HFFc6 (cell line): ENCODE measurements around the gene ELOVL3. TPM values are rescaled to one million over a fixed set of nuclear protein-coding genes. Genes with fewer than 3 reads are reported as not detected.
A peak's percentile ranks its signal among the peaks of the same experiment; 100 is the strongest.

ENCODE experiments used
- DNase-seq: peaks from one replicate; pipeline ENCODE4 v3.0.0-alpha.2; 2018
- H3K27ac Mint-ChIP-seq: 2 replicates; pipeline ENCODE4 v1.8.0; 2020; ENCODE audit warnings: mild to moderate bottlenecking, mixed read lengths
- H3K27me3 Mint-ChIP-seq: 2 replicates; pipeline ENCODE4 v1.8.0; 2021; ENCODE audit warnings: mild to moderate bottlenecking, moderate library complexity, mixed read lengths; ENCODE audit not compliant: insufficient read depth
- H3K36me3 Mint-ChIP-seq: 2 replicates; pipeline ENCODE4 v1.8.0; 2021; ENCODE audit warnings: low read depth, mixed read lengths
- H3K4me1 Mint-ChIP-seq: 2 replicates; pipeline ENCODE4 v1.8.0; 2020; ENCODE audit warnings: low read depth, mixed read lengths
- H3K4me3 Mint-ChIP-seq: 2 replicates; pipeline ENCODE4 v1.8.0; 2020; ENCODE audit warnings: mild to moderate bottlenecking, moderate library complexity, mixed read lengths
- H3K9me3 Mint-ChIP-seq: 2 replicates; pipeline ENCODE4 v1.8.0; 2020; ENCODE audit warnings: mild to moderate bottlenecking, mixed read lengths
- total RNA-seq, 6 experiments: library from RNA; stranded (reverse); fragmentation: NEBNext Ultra II Directional; extraction: Animal tissue kit (Norgen Biotek cat#: 25700); gene quantifications; 2 replicates in 1 of 6; 3 replicates in 5 of 6; pipeline ENCODE4 v1.2.3, GENCODE V29; 2021
- TF ChIP-seq, protein P1 (sequence below): fragments of 200-600 bp; sonication (generic); IDR thresholded peaks from 2 replicates; pipeline ENCODE4 v1.5.0; 2021; ENCODE audit warnings: antibody characterized with exemption, mild to moderate bottlenecking

The ELOVL3 gene
- total RNA-seq, 6 experiments from 2014 or later: 0.11 to 0.21 (median 0.16) TPM; not detected in 2

DNA sequence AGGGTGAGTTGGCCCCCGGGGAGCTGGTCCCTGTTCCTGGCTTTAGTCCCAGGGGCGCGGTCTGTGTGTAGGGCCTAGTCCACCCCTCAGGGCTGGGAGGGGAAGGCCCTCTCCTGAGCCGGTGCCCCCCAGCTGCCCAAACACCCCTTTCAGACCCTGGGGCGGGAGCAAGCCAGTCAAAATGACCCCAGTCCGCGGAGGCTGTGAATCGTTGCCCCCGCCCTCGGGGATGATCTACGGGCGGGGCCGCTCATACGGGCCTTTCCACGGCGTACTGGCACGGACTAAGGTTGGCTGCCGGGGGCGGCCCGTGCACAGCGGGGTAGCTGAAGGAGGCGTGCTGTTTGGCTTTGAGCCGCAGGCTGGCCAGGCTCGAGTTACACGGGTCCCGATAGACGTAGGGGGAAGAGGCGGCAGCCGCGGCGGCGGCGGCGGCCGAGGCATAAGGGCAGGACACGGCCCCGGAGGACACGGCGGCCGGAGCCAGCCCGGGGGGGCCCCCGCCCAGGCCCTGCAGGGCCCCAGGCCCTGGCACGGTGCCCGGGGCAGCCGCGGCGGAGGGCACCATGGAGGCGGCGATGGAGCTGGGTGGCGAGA lies 4.3 kb downstream of the ELOVL3 start:
- Mint-ChIP-seq H3K36me3 (no peaks in the 10 kb centered on the region), H3K4me3 (peak overlapping the region; percentile 83), H3K27ac (no peak overlapping the region), H3K27me3 (peaks cover 13% of the 10 kb centered on the region), H3K9me3 (no peaks in the 10 kb centered on the region), H3K4me1 (peaks cover 28% of the 10 kb centered on the region)
- no peak for DNase-seq
- TF ChIP-seq, protein P1, sequence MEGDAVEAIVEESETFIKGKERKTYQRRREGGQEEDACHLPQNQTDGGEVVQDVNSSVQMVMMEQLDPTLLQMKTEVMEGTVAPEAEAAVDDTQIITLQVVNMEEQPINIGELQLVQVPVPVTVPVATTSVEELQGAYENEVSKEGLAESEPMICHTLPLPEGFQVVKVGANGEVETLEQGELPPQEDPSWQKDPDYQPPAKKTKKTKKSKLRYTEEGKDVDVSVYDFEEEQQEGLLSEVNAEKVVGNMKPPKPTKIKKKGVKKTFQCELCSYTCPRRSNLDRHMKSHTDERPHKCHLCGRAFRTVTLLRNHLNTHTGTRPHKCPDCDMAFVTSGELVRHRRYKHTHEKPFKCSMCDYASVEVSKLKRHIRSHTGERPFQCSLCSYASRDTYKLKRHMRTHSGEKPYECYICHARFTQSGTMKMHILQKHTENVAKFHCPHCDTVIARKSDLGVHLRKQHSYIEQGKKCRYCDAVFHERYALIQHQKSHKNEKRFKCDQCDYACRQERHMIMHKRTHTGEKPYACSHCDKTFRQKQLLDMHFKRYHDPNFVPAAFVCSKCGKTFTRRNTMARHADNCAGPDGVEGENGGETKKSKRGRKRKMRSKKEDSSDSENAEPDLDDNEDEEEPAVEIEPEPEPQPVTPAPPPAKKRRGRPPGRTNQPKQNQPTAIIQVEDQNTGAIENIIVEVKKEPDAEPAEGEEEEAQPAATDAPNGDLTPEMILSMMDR: no peak

DNA sequence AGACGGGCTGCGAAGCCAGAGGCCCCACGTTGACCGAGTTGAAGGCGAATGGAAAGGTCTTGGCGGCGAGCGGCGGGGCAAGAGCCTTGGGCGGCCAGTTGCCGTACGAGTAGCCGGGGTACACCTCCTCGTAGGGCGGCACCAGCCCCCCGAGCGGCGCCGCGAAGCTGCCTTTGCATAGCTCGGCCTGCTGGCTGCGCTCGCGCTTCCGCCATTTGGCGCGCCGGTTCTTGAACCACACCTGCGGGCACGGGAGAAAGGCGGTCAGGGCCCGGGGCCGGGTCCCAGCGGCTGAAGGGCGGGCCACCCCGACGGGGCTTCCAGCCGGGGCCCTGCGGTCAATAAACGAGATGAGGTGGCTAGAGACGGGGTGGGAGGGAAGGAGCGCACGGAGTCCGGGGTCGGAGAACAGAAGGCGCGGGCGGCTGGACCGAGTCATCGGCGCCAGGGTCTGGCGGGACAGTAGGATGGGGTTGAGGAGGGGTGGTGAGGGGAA lies 4.8 kb downstream of the ELOVL3 start:
- H3K4me1 Mint-ChIP-seq: peaks cover 28% of the 10 kb centered on the region
- no peaks in the 10 kb centered on the region for H3K9me3 Mint-ChIP-seq
- H3K36me3 Mint-ChIP-seq: no peaks in the 10 kb centered on the region
- no peak overlapping the region for H3K27ac Mint-ChIP-seq
- H3K4me3 Mint-ChIP-seq: peak overlapping the region; percentile 83; the same call in 1 of the 2 replicates
- H3K27me3 Mint-ChIP-seq: peaks cover 16% of the 10 kb centered on the region
- TF ChIP-seq, protein P1: no peak
- DNase-seq: no peak

DNA sequence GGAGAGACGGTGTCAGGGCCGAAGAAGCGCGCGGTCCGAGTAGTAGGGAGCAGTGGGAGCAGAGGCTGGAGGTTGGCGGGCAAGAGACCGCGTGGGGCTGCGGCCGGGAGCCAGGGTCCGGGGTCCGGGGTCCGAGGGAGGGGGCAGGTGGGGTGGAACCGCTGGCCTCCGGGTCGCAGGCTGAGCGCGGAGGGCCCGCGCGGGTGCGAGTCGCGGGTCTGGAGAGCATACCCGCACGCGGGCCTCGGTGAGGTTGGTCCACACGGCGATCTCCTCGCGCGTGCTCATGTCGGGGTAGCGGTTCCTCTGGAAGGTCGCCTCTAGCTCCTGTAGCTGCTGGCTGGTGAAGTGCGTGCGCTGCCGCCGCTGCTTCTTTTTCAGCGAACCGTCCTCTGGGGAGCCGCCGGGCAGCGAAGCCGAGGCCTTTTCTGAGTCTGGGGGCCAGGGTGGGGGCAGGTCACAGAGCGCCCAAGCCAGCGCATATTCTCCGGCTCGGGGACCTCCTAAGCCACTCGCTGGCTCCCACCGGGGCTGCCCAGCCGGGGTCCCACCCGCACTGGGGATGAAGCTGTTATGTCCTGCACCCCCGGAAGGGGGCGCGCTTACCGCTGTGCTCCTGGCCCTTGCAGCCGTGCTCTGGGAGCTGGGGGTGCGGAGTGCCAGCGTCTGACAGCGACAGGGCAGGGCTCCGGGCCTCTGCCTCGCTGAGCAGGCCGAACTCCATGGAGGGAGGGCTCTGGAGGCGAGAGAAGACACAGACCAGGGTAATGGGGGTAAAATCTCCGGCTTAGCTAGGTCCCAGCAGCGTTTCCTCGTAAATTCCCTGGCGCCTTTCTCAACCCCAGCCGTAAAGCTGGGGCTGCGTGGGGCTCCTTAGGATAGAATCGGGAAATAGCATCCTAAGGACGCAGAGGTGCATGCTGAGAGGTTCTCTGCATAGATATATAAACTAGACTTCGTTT lies 5.5 kb downstream of the ELOVL3 start:
- H3K27ac Mint-ChIP-seq: no peak overlapping the region
- H3K4me1 Mint-ChIP-seq: peaks cover 26% of the 10 kb centered on the region
- H3K4me3 Mint-ChIP-seq: peak overlapping the region; percentile 83; the same call in 1 of the 2 replicates
- TF ChIP-seq, protein P1: peak; percentile 90
- peaks cover 18% of the 10 kb centered on the region for H3K27me3 Mint-ChIP-seq
- no peak for DNase-seq
- H3K36me3 Mint-ChIP-seq: no peaks in the 10 kb centered on the region
- no peaks in the 10 kb centered on the region for H3K9me3 Mint-ChIP-seq

DNA sequence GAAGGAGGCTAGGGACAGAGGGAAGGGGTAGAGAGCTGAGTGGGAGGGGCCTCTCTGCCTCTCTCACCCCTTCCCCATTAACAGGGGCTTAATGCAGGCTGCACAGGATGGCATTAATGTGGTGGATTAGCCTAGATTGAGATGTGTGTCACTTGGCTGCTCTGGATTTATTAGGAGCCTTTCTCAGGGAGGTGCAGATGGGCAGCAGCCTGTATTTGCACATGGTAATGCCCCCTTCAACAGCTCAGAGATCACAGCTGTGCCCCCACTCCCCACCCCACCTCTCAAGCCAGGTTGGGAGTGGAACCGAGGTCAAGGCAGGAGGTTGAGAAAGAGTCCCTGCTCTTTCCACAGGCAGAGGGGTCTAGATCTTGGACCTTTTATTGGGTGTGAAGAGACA lies 7.9 kb downstream of the ELOVL3 start:
- Mint-ChIP-seq H3K27me3 (peaks cover 15% of the 10 kb centered on the region), H3K36me3 (no peaks in the 10 kb centered on the region), H3K27ac (no peak overlapping the region), H3K4me3 (no peak overlapping the region), H3K9me3 (no peaks in the 10 kb centered on the region), H3K4me1 (peaks cover 20% of the 10 kb centered on the region)
- no peak for DNase-seq
- TF ChIP-seq, protein P1: no peak

DNA sequence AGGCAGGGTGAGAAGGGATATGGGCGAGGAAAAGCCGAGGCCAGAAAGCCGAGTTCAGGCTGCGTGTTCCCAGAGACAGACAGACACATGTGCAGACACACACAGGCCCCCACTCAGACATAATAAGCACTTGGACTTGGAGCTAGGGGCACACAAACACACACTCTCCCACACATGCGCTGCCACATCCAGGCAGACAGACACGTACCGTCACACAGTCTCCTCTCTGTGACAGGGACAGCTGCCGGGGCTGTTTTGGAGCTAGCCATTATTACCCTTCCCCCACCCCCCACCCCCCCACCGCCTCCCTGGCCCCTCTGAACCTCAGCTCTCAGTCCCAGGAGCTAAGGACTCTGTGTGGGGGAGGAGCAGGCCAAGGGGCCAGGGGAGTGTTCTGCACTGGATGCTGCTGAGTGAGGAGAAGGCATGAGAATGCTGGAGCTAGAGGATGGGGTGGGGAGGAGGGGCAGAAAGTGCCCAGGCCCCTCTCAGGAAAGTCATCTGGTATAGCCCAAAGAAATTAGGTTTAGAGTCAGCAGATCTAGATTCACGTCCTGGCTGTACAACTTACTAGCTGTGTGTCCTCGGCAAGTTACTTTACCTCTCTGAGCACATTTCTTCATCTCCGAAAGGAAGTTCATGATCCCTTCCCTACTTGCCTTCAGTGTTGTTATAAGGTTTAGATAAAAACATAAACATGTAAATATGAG lies 8.9 kb downstream of the ELOVL3 start:
- H3K27ac Mint-ChIP-seq: no peak overlapping the region
- no peak for DNase-seq
- peaks cover 19% of the 10 kb centered on the region for H3K27me3 Mint-ChIP-seq
- H3K36me3 Mint-ChIP-seq: no peaks in the 10 kb centered on the region
- TF ChIP-seq, protein P1: no peak
- no peak overlapping the region for H3K4me3 Mint-ChIP-seq
- H3K4me1 Mint-ChIP-seq: peaks cover 16% of the 10 kb centered on the region
- no peaks in the 10 kb centered on the region for H3K9me3 Mint-ChIP-seq
